ENCODE results near the gene PAMR1.

DNA sequence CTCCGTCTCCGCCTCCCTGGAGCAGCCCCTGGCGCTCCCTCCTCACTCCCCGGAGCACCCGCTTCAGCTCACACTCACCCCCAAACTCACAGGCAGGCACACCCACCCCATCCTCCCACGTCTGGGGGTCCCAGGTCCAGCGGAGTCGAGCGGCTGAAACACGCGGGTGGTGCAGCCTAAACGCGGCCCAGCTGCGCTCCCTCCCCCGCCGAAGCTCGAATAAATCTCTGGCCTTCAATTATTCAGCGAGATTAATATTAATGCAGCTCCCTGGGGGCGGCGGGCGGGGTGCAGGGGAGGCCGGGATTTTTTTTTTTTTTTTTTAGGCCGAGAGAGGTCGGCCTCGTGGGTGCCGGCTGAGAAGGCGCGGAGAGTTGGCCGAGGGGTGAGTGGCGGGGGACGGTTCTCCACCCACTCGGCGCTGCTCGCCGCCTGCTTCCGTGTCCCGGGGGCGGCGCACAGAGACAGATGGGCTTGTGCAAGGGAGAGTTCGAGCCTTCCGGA, 105.5 kb downstream of the PAMR1 start:
- TF ChIP-seq, protein P1, sequence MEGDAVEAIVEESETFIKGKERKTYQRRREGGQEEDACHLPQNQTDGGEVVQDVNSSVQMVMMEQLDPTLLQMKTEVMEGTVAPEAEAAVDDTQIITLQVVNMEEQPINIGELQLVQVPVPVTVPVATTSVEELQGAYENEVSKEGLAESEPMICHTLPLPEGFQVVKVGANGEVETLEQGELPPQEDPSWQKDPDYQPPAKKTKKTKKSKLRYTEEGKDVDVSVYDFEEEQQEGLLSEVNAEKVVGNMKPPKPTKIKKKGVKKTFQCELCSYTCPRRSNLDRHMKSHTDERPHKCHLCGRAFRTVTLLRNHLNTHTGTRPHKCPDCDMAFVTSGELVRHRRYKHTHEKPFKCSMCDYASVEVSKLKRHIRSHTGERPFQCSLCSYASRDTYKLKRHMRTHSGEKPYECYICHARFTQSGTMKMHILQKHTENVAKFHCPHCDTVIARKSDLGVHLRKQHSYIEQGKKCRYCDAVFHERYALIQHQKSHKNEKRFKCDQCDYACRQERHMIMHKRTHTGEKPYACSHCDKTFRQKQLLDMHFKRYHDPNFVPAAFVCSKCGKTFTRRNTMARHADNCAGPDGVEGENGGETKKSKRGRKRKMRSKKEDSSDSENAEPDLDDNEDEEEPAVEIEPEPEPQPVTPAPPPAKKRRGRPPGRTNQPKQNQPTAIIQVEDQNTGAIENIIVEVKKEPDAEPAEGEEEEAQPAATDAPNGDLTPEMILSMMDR (IDR thresholded peaks at IDR 0.05) = no peak
- no peak for TF ChIP-seq POLR2A (IDR thresholded peaks at IDR 0.05)
